Ammon's horn (tissue), 1 donor: ENCODE results near the gene NECTIN2.

Experiments used
- DNase-seq: peaks from one replicate; pipeline ENCODE4 v3.0.0-alpha.2; 2016; ENCODE audit warnings: low spot score

Gene NECTIN2

DNA sequence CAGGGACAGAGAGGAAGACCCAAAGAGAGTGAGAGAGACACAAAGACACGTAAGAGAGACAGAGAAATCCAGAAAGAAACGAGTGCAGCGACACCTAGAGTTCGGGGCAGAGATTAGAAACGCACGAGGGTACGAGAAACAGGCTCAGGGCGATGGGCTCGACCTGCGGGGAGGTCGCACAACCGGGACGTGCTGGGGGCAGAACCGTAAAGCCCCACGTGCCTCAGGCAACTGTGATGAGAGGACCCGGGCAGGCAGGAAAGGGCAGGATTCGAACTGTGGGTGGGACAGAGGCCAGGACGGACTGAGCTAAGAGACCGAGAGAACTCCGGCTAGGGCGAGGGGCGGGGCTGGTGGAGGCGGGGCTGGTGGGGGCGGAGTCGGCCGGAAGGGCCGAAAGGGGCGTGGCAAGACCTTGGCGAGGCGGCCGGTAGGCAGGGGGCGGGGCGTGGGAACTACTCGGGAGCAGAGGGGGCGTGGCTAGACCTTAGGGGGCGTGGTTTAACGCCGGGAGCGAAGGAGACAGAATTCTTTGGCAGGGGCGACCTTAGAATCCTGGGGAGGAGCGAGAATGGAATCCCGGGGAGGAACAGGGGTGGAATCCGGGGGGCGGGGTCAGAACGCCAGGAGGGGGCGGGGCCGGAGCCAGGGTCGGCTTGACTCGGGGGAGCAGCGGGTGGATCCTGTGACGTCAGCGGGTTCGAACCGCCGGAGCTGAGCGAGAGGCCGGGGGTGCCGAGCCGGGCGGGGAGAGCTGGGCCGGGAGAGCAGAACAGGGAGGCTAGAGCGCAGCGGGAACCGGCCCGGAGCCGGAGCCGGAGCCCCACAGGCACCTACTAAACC, at the start of gene NECTIN2:
NECTIN2 (plus strand) TSS at position 686 of the 843 bp plus-strand sequence. CDS start 229 bp downstream, outside the sequence.
- DNase-seq = peak; percentile 92

DNA sequence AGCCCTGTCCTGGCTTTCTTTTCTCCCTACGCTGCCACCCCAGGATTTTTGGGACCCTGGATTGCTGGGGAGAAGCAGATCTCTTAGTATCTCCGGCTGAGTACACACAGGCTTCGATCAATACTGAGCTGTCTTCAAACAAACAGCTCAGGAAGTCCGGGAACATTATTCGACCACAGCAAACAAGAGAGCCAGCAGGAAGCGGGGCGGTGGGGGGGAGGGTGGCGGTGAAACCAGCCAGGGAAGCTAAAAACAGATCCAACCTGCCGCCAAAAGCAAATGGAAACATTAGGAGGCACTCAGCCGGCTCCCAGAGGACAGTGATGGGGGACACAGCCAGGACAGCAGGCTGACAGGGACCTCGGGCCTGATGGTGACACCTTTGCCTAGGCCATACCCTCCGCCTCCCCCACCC, 49.4 kb upstream of the NECTIN2 start:
- peak; percentile 40 for DNase-seq

DNA sequence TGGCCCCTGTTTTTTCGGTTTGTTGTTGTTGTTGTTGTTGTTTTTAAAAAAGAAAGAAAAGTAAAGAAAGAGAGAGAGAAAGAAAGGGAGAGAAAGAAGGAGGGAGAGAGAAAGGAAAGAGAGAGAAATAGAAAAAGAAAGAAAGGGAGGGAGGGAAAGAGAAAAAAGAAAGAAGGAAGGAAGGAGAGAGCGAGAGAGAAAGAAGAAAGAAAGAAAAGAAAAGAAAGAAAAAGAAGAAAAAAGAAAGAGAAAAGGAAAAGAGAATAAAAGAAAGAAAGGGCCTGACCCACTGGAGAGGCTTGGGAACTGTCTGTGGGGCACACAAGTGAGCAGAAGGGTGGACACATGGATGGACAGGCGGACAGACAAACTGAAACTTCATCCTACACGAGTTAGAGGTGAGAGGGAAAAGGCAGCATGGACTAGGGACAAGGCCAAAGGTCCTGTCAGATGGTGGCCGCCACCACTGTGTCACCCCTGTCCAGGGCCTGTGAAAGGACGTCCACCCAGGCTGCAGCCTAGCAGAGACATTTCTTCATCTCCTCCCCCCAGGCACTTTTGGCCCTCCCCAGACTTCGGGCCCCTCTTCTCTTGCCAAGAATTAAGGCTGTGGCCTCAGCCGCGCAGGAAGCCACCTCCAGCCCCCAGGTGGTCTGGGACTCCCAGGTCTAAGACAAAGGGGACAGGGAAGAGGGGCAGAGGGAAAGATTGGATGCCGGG, 46.3 kb upstream of the NECTIN2 start:
- no peak for DNase-seq

GRCh38 chr19:44800461-44800860, 45.6 kb upstream of the NECTIN2 start:
- DNase-seq = peak; percentile 75

DNA sequence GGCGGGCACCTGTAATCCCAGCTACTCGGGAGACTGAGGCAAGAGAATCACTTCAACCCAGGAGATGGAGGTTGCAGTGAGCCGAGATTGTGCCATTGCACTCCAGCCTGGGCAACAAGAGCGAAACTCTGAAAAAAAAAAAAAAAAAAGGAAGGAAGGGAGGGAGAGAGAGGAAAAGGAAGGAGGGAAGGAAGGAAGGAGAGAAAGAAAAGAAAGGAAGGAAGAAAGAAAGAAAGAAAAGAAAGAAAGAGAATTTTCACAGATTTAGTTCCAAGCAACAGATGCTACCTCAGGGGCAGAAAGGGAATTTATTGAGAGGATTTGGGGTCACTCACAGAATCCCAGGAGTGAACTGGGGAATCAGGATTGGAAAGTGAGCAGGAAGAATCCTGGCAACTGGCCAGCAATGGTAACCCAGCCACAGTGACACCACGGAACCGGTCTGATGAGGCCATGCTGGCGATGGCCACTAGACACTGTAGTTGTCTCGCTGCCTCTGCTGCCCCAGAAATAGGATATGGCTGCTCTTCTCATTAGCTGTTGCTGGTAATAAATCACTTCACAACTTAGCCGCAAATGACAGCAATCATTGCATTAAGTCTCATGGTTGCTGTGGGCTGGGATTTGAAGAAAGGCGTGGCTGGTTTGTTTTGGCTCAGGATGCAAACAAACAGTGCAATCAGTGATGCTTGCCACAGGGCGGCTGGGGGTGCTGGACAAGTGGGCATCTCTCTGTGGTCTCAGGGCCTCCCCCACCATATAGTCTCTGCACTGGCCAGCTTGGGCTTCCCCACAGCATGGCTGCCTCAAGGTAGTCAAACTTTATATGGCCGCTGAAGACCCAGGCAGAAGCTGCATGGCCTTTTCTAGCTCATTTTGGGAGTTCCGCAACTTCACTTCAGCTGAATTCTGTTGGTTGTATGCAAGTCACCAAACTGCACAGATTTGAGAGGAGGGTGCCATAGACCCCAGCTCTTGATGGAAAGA, 42.4 kb upstream of the NECTIN2 start:
- no peak for DNase-seq

DNA sequence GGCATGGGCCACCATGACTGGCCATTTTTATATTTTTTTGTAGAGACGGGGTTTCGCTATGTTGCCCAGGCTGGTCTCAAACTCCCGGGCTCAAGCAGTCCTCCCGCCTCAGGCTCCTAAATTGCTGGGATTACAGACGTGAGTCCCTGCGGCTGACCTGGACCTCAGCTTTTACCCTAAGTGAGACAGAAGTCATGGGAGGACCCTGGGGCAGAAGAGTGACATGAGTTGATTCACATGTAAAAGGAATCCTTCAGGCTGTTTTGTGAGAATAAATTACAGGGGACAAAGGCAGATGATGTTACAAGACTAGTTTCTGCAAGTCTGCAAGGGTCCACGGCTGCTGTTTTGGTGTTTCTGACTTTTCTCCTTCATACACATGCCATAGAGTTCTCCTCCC, 39.8 kb upstream of the NECTIN2 start:
- no peak for DNase-seq

- DNase-seq = no peak
Observed at GRCh38 chr19:44807162-44807561, 38.9 kb upstream of the NECTIN2 start.

DNA sequence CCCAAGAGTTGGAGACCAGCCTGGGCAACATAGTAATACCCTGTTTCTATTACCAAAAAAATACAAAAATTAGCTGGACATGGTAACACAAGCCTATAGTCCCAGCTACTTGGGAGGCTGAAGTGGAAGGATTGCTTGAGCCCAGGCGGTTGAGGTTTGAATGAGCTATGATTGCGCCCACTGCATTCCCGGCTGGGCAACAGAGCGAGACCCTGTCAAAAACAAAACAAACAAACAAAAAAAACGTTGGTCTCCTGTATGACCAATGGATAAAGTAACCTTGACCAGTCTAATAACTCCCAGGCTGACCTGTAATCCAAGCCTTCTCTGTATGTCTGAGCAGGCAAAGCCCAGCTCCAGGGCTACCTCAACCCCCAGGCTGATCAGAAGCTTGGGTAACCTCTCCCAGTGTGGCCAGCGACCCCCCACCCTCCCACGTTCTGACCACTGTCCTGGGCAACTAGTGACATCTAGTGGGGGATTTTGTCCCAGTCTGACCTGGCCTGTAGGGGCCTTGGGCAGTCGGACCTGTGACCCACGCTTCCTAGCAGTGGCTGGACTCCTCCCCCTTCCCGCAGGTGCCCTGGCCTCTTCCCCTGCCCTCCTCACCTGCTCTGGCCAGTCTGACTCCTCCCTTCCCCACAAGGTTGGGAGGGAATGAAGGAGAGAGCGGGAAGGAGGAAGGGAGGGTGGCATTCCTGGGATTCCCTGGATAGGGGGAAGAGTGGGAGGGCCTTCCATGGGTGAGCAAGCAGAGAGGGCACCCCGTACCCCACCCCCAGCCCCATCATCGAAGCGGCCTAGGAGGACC, 38.2 kb upstream of the NECTIN2 start:
- peak; percentile 47 for DNase-seq

GRCh38 chr19:44808463-44809371, 37.4 kb upstream of the NECTIN2 start, which contains the start of gene BCAM:
TSS of gene BCAM (plus strand) at chr19:44809103. CDS start at chr19:44809125, 22 bp downstream.
- DNase-seq = peak; percentile 49

GRCh38 chr19:44809577-44810233, 36.4 kb upstream of the NECTIN2 start:
- DNase-seq = no peak

DNA sequence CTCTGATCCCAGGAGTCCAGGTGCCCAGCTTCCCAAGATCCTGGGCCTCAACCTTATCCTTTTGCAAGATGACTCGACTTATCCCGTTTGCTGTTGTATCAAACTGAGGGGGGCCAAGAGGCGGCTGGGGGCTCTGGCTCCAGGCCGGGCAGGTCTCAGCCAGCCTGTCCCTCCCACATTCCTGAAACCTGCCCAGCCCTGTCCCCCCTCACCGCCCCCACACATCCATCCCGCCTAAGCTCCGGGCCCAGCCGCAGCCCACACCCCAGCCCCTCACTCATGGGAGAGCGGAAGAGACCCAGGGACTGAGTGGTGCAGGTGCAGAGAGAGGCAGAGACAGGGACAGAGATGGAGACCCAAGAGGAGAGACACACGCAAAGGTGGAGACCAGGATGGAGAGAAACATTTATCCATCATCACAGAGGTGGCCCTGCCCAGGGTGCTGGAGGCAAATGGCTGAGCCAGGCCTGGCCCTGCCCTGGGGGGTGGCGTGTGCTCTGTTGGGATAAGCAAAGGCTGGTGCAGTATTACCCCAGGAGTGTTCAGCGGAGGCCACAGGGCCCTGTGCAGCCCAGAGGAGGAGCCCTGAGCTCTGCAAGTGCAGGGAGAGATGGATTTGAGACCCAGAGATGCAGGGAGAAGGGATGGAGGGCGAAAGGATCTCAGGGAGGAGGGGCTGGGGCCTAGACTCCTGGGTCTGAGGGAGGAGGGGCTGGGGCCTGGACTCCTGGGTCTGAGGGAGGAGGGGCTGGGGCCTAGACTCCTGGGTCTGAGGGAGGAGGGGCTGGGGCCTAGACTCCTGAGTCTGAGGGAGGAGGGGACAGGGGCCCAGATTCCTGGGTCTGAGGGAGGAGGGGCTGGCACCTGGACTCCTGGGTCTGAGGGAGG, 35.6 kb upstream of the NECTIN2 start:
- DNase-seq = no peak

GRCh38 chr19:44811122-44811419, 35.0 kb upstream of the NECTIN2 start:
- no peak for DNase-seq

GRCh38 chr19:44812142-44812718, 33.9 kb upstream of the NECTIN2 start:
- DNase-seq = no peak

DNA sequence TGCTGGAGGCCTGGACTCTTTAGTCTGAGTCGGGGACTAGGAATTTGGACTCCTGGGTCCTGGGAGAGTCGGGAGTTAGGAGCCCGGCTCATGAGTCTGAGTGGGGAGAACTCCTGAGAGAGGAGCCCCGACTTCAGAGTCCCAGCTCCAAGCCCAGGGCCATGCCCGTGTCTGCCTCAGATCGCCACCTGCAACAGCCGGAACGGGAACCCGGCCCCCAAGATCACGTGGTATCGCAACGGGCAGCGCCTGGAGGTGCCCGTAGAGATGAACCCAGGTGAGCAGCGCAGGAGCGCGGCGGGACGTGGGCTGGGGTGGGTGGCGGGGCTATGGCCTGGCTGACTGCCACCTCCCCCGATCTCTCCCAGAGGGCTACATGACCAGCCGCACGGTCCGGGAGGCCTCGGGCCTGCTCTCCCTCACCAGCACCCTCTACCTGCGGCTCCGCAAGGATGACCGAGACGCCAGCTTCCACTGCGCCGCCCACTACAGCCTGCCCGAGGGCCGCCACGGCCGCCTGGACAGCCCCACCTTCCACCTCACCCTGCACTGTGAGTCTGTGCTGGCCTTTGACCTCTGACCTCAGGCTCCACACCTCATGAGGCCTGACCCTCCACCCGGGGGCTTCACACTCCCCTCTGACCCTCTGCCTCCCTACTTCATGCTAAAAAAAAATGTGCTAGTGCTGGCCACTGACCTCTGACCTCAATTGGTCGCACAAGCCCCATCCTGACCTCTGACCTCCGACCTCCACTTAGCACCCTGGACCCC, 32.8 kb upstream of the NECTIN2 start:
- DNase-seq = no peak

GRCh38 chr19:44813841-44814470, 32.1 kb upstream of the NECTIN2 start:
- DNase-seq = no peak

DNA sequence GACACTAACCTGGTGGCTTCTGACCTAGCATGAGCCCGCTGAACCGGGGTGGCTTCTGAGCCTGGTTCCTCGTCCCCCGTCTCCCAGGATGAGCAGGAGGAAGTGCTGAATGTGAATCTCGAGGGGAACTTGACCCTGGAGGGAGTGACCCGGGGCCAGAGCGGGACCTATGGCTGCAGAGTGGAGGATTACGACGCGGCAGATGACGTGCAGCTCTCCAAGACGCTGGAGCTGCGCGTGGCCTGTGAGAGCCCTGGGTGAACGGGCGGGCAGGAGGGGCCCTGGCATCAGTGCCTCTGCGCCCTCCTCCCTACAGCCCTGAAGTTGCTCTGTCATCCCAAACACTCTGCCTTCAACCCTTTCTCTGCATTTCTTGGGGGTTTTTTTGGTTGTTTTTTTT, 31.6 kb upstream of the NECTIN2 start:
- no peak for DNase-seq

GRCh38 chr19:44816301-44816700, 29.8 kb upstream of the NECTIN2 start:
- no peak for DNase-seq
